IgD-negative memory B cell (primary cell): ENCODE measurements around the gene DYNLL2. TPM values are rescaled to one million over a fixed set of nuclear protein-coding genes. Genes with fewer than 3 reads are reported as not detected.
"Not testable (repeated sequence)": the region's sequence is repeated elsewhere in the genome, so short reads cannot be mapped to it uniquely, and the experiment has no call there.

Experiments
- H3K27ac Mint-ChIP-seq, 3 donors: one replicate each; pipeline ENCODE4 v1.8.0; 2020 to 2022; ENCODE audit warnings: mild to moderate bottlenecking in 3 of 3, mixed read lengths in 3 of 3, moderate library complexity in 1 of 3
- H3K27me3 Mint-ChIP-seq: one replicate; pipeline ENCODE4 v1.8.0; 2021; ENCODE audit warnings: mixed read lengths
- H3K36me3 Mint-ChIP-seq: one replicate; pipeline ENCODE4 v1.8.0; 2020; ENCODE audit warnings: mild to moderate bottlenecking, mixed read lengths
- H3K4me1 Mint-ChIP-seq, 3 donors: one replicate each; pipeline ENCODE4 v1.8.0; 2020 to 2022; ENCODE audit warnings: mixed read lengths in 3 of 3, mild to moderate bottlenecking in 1 of 3
- H3K4me3 Mint-ChIP-seq, 4 donors: one replicate each; pipeline ENCODE4 v1.8.0; 2020 to 2022; ENCODE audit warnings: mild to moderate bottlenecking in 4 of 4, mixed read lengths in 4 of 4, moderate library complexity in 3 of 4
- H3K9me3 Mint-ChIP-seq, 3 donors: one replicate each; pipeline ENCODE4 v1.8.0; 2020 to 2021; ENCODE audit warnings: mixed read lengths in 3 of 3, mild to moderate bottlenecking in 1 of 3
- polyA plus RNA-seq: library from polyadenylated mRNA; unstranded; fragments of 300-500 nt; fragmentation: Illumina TruSeq; gene quantifications from one replicate; pipeline ENCODE4 v1.2.3, GENCODE V29; 2021

DYNLL2 gene
- polyA plus RNA-seq, 1 donor from 2014 or later = 0.55 TPM

DNA sequence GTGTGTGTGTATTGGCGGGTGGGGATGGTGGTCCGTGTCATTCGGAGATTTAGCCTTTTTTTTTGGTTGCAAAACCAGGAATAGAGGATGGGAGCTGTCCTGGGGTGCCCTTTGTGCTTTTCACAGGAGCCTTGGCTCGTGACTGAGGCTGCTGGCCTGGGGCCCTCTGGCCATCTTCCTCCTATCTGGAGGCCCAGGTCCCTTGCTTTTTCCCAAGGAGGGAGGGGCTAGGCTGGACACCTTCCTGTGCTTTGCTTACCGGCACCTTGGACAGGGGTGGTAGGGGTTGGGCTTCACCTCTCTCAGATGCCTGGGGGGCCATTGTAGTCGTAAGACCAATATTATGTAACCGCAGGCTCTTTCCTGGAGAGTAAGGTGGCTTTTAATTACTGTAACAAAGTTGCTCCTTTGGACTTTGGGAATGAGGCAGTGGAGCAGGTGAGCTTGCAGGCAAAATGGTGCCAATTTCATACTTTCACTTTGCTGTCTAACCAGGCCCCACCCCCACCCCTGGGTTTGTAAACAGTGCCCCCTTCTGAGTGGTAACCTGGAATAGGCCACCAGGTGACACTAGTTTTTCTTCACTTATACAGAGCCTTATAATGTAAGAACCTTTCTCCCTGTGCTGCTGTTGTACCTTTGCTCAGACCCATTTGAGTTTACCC lies 1.2 kb downstream of the DYNLL2 start:
- peaks cover 17 to 32% (median 18%) of the 10 kb centered on the region in 3 donors for H3K4me1 Mint-ChIP-seq
- no peaks in the 10 kb centered on the region for H3K9me3 Mint-ChIP-seq
- H3K27ac Mint-ChIP-seq = peak overlapping the region; percentile 10 to 97 (median 59)
- H3K4me3 Mint-ChIP-seq = peak overlapping the region; percentile 85 to 98 (median 94)
- H3K27me3 Mint-ChIP-seq = peaks cover 2% of the 10 kb centered on the region
- H3K36me3 Mint-ChIP-seq = peaks cover 3% of the 10 kb centered on the region

DNA sequence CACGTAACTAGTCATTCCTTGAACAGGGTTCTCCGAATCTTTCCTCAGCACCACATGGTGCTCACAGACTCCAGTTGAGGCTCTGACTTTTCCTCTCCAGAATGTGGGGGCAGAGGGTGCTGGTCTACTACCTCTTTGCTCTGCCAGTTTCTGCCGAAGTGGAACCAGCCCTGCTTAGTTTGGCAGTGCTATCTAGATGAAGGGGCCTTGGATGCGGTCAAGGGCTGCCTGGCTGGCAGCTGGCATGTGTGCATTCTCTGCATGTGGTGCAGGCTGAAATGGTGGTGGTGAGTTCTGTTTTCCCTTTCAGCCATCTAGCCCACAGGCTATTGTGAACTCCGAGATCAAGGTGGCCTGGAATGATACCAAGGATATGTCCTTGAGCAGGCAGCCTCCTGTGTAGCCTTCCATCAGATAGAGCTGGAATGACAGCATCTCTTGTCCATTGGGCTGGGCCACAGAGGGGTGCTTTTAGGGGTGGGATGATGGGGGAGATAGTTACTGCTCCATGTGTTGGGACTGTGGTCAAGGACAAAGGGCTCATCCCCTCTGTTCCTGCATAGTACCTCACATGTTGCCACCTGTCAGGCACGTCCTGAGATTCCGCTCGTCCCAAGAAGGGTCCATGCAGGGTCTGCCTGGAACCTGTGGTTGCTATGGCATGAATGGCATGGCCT lies 2.0 kb downstream of the DYNLL2 start:
- Mint-ChIP-seq H3K9me3 (no peaks in the 10 kb centered on the region), H3K27me3 (no peaks in the 10 kb centered on the region), H3K36me3 (peaks cover 3% of the 10 kb centered on the region), H3K4me1 (peaks cover 17 to 35% (median 18%) of the 10 kb centered on the region in 3 donors), H3K4me3 (peak overlapping the region; percentile 85 to 98 (median 94)), H3K27ac (peak overlapping the region in 2 of 3 donors; percentile 16 to 97)

DNA sequence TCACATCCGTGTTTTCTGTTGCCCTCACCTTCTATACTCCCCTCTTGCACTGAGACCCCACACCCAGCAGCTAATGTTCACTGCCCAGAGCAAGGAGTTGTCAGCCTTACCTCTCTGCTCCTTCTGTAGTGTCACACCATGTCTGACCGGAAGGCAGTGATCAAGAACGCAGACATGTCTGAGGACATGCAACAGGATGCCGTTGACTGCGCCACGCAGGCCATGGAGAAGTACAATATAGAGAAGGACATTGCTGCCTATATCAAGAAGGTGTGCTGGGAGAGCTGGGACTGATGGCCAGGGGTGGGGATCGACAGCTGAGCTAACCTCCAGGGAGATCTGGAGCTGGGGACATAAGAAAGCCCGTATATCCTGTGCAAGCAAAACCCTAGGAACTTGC lies 3.7 kb downstream of the DYNLL2 start:
- H3K36me3 Mint-ChIP-seq = peaks cover 3% of the 10 kb centered on the region
- H3K4me1 Mint-ChIP-seq = peaks cover 17 to 35% (median 18%) of the 10 kb centered on the region in 3 donors
- no peak overlapping the region for H3K27ac Mint-ChIP-seq
- H3K4me3 Mint-ChIP-seq = no peak overlapping the region
- H3K27me3 Mint-ChIP-seq = no peaks in the 10 kb centered on the region
- no peaks in the 10 kb centered on the region for H3K9me3 Mint-ChIP-seq

DNA sequence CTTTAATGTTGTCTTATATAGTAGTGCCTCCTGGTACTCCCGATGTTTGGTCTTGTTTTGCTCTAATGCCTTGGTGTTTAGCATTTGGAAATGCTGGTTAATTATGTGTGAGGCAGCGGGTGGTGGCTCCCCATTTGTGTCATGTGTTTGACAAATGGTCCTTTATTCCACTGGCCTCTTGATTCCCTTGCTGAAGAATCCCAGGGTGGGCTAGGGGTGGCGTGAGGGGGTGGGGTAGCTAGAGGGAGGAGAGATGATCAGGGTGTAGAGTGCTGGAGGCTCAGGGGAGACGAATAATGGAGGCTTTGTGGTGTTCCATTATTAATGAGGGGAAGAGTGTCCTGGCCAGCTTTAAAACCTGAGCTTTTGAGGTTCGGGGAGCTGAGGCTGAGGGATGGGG lies 5.4 kb downstream of the DYNLL2 start:
- no peaks in the 10 kb centered on the region for H3K9me3 Mint-ChIP-seq
- H3K4me1 Mint-ChIP-seq = peaks cover 17 to 35% (median 18%) of the 10 kb centered on the region in 3 donors
- peaks cover 3% of the 10 kb centered on the region for H3K36me3 Mint-ChIP-seq
- H3K27ac Mint-ChIP-seq = peak overlapping the region in 1 of 3 donors; percentile 19
- no peaks in the 10 kb centered on the region for H3K27me3 Mint-ChIP-seq
- no peak overlapping the region for H3K4me3 Mint-ChIP-seq

DNA sequence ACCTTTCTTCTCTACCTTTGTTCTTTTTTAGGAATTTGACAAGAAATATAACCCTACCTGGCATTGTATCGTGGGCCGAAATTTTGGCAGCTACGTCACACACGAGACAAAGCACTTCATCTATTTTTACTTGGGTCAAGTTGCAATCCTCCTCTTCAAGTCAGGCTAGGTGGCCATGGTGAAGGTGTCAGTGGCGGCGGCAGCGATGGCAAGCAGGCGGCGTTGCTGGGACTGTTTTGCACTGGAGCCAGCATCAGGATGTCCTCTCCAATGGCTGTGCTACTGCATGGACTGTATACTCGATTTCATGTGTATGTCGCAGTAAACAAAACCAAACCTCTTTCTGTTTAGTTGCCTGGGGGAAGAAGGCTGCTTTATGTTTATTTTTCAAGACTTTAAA lies 5.9 kb downstream of the DYNLL2 start:
- Mint-ChIP-seq H3K36me3 (peaks cover 3% of the 10 kb centered on the region), H3K4me3 (no peak overlapping the region), H3K27ac (no peak overlapping the region), H3K4me1 (peaks cover 17 to 35% (median 18%) of the 10 kb centered on the region in 3 donors), H3K27me3 (no peaks in the 10 kb centered on the region), H3K9me3 (no peaks in the 10 kb centered on the region)

DNA sequence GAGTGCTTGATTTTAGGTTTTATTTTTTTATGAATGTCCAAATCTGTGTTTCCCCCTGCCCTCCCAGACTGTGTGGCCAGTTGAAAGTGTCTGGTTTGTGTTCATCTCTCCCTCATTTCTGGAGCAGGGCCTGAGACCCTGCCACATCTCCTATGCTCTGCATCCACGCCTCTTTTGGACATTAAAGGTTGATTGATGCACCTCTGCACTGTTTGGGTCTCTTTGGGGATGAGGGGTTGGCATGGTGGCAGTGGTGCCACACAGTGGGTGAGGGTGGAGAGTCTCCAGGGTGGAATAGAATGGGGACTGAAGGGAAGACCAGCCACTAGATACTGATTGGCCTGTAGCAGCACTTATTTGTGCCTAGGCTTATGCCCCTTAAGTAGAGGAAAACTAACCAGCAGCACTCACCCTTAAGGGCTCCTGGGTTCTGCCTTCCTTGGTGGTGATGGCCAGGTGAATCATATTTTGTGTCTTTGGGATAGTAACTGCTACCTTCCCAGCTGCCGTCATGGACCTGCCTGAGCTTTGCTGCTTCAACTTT lies 7.9 kb downstream of the DYNLL2 start:
- no peak overlapping the region for H3K27ac Mint-ChIP-seq
- peaks cover 1 to 22% (median 5%) of the 10 kb centered on the region in 3 donors for H3K4me1 Mint-ChIP-seq
- no peak overlapping the region for H3K4me3 Mint-ChIP-seq
- peaks cover 3% of the 10 kb centered on the region for H3K36me3 Mint-ChIP-seq
- no peaks in the 10 kb centered on the region for H3K27me3 Mint-ChIP-seq
- no peaks in the 10 kb centered on the region for H3K9me3 Mint-ChIP-seq

DNA sequence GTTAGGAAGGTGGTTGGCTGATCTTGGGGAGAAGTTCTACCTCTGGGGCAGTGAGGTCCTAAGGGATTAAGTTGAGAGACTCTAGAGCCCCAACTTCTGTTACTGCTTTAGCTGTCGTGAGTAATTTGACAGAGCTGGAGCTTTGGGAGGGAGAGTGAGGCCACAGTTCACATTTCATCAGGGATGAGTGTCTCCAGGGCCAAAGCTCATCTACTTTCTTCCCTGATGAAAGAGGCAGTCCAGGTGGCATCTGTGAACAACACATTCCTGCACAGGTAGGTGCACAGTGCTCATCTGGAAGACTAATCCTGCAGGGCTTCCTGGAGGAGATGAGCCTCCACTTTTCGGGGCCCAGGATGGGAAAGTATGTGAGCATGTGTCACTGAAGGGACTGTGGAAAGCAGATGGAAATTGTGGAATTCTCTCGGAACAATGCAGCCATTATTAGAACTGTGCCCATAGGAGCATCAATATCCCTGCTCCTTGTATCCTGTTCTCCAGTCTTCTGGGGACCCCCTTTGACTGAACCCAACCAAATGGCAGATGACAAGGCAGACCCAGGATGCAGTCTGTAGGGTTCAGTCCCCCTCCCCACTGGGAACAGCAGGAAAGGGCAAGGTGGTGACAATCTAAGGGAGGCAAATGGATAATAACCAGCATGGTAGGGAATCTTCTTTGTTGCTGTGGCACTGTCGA lies 9.0 kb downstream of the DYNLL2 start:
- Mint-ChIP-seq H3K4me1 (peaks cover 0 to 12% (median 5%) of the 10 kb centered on the region in 3 donors), H3K27me3 (no peaks in the 10 kb centered on the region), H3K4me3 (no peak overlapping the region), H3K27ac (no peak overlapping the region), H3K9me3 (no peaks in the 10 kb centered on the region), H3K36me3 (peaks cover 3% of the 10 kb centered on the region)

DNA sequence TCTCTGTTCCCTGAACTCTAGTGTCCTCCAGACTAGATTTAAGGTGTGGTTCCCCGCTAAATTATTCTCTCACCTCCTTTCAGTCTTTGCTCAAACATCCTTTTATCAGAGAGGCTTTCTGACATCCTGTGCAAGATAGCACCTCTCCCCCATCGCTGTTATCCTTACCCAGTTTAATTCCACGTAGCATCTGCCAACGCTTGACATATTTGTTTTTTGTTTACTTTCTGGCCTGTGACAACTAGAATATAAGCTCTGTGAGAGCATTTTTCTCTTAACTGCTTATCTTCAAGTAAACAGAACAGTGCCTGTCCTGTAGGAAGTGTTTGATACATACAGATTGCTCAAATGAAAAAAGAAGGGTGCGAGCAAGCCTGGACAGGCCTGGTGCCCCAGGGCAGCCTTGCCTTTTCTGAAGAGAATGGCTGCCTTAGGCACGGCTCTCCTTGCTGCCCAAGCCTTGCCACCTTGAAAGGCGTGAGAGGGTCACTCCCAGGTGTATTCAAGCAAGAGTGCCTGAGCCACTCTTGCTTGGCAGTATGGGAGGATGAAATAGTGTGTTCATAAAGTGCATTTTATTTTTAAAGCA lies 9.7 kb downstream of the DYNLL2 start:
- Mint-ChIP-seq H3K4me3 (no peak overlapping the region), H3K27me3 (no peaks in the 10 kb centered on the region), H3K27ac (peak overlapping the region in 1 of 3 donors; percentile 14), H3K9me3 (no peaks in the 10 kb centered on the region), H3K36me3 (peaks cover 3% of the 10 kb centered on the region), H3K4me1 (peaks cover 0 to 9% (median 2%) of the 10 kb centered on the region in 3 donors)

DNA sequence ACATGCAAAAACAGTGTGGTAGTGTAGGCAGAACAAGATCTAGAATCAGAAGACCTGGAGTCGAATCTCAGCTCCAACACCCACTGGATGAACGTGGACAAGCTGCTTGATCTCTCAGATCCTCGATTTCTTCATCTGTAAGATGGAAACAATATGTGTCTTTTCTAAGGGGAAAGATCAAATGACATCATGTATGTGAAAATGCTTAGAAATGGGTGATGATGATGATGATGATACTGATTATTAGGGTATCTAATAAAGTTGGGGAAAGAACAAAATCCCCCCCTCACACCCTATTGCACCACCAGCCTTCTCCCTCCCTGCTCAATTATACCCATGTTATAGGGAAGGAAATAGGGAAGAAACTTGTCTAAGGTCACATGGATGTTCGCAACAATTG lies 10.9 kb downstream of the DYNLL2 start:
- Mint-ChIP-seq H3K9me3 (no peaks in the 10 kb centered on the region), H3K36me3 (no peaks in the 10 kb centered on the region), H3K4me3 (no peak overlapping the region), H3K4me1 (peaks cover 0 to 3% (median 0%) of the 10 kb centered on the region in 3 donors), H3K27ac (peak overlapping the region in 1 of 3 donors; percentile 14), H3K27me3 (no peaks in the 10 kb centered on the region)

DNA sequence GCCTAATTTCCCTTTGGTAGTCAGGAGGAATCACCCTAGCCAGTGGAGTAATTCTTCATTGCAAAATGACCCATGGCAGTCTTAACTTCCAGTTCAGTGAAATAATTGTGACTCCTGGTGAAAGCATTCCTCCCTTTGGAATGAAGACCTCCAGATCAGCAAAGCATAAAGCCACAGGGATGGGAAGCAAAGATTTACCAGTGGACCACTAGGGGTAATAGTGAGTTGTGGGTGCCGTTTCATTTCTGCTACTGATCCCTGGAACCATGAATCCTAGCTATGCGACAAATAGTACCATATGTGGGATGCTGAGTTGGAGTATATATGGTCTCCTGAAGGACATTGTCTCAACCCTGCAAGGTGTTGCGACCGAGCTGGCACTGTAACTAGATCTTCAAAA lies 13.7 kb downstream of the DYNLL2 start:
- Mint-ChIP-seq H3K4me3 (no peak overlapping the region), H3K27ac (no peak overlapping the region), H3K9me3 (no peaks in the 10 kb centered on the region), H3K27me3 (no peaks in the 10 kb centered on the region), H3K36me3 (no peaks in the 10 kb centered on the region), H3K4me1 (no peaks in the 10 kb centered on the region)

DNA sequence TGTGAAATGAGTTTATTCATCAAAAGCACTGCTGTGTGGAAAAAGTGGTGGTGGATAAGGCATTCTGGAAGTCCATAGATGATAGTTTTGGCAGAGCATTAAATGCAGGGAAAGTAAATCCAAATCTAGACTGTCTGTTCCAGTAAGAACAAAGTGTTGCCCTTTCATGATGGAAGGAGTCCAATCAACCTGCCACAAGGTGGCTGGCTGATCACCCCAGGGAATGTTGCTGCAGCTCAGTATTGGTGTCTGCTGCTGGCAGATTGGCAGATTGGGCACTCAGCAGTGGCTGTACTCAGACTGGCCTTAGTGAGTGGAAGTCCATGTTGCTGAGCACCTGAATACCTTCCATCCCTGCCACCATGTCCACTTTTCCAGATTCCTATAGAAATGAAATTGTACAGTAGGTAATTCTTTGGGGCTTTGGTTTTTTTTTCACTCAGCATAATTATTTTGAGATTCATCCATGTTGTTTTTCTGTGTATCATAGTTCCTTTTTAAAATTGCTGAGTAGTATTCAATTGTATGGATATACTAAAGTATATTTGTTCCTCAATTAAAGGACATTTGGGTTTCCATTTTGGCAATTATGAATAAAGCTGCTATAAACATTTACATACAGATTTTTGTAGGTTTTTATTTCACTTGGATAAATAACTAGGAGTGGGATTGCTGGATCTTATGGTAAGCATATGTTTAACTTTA lies 14.3 kb downstream of the DYNLL2 start:
- Mint-ChIP-seq H3K4me3 (no peak overlapping the region), H3K27me3 (no peaks in the 10 kb centered on the region), H3K4me1 (no peaks in the 10 kb centered on the region), H3K27ac (no peak overlapping the region), H3K36me3 (no peaks in the 10 kb centered on the region), H3K9me3 (no peaks in the 10 kb centered on the region)

DNA sequence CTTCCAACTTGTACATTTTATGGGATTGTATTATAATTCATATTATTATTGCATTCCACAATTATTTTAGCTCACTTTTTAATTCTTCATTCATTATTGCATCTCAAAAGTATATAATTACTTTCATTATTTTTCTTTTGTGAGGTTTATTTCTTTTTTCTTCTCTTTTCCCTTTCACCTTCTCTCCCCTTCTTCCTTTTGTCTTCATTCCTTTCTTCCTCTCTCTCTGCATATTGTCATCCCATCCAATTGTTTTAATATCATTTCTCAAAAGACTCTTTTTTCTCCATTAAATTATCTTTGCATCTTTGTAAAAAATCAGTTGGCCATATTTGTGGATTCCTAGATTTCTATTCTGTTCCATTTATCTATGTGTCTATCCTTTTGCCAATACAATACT lies 17.3 kb downstream of the DYNLL2 start:
- no peaks in the 10 kb centered on the region for H3K36me3 Mint-ChIP-seq
- no peaks in the 10 kb centered on the region for H3K9me3 Mint-ChIP-seq
- H3K4me1 Mint-ChIP-seq = no peaks in the 10 kb centered on the region
- H3K4me3 Mint-ChIP-seq = no peak overlapping the region
- H3K27me3 Mint-ChIP-seq = no peaks in the 10 kb centered on the region
- H3K27ac Mint-ChIP-seq = no peak overlapping the region

DNA sequence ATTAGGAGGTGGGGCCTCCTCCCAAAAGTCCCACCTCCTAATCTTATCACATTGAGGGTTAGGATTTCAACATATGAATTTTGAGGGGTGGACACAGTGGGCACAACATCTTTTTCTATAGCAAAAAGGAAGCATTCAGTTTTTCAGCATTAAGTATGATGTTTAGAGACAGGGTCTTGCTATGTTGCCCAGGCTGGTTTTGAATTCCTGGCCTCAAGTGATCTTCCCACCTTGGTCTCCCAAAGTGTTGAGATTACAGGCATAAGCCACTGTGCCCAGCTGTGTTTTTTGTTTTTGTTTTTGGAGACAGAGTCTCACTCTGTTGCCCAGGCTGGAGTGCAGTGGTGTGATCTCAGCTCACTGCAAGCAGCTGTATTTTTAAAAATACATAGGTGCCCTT lies 18.7 kb downstream of the DYNLL2 start:
- not testable (repeated sequence) for H3K27me3 Mint-ChIP-seq, H3K4me3 Mint-ChIP-seq, H3K27ac Mint-ChIP-seq, H3K4me1 Mint-ChIP-seq, H3K9me3 Mint-ChIP-seq, H3K36me3 Mint-ChIP-seq

DNA sequence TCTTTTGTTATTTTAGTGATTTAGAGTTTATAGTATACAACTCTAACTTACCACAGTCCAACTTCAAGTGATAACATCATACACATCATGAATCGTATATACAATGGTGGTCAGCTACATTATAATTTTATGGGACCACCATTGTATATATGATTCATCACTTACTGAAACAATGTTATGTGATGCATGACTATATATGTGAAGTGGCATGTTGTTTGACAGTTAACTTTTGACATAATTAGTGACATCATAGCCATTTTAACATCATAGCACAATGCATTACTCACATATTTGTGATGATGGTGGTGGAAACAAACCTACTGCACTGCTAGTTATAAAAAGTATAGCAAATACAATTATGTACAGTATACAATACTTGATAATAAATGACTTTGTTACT lies 21.9 kb downstream of the DYNLL2 start:
- Mint-ChIP-seq H3K4me1 (no peaks in the 10 kb centered on the region), H3K27me3 (peaks cover 1% of the 10 kb centered on the region), H3K36me3 (no peaks in the 10 kb centered on the region), H3K4me3 (no peak overlapping the region), H3K9me3 (no peaks in the 10 kb centered on the region), H3K27ac (no peak overlapping the region)
